ENCODE results near the gene SFRP5. TPM values are rescaled to one million over a fixed set of nuclear protein-coding genes. Genes with fewer than 3 reads are reported as not detected.

The SFRP5 gene
- total RNA-seq, 1 donor from 2014 or later = 0.16 TPM

- DNase-seq (ENCODE audit: low read depth) = no peak
- no peaks in the 10 kb centered on the region for H3K36me3 ChIP-seq (ENCODE audit: insufficient read depth, low read length)
- peaks cover 2% of the 10 kb centered on the region for H3K4me1 ChIP-seq (ENCODE audit: insufficient read depth, low read length)
- H3K4me2 ChIP-seq (ENCODE audit: low read length) = no peak overlapping the region
- no peak overlapping the region for H3K27ac ChIP-seq (ENCODE audit: low read depth, low read length)
- H2AFZ ChIP-seq (ENCODE audit: low read depth, low read length) = no peak overlapping the region
- Mint-ChIP-seq H3K4me3 (ENCODE audit: unreplicated experiment) (no peak overlapping the region), H3K27ac (ENCODE audit: unreplicated experiment) (no peak overlapping the region), H3K9me3 (ENCODE audit: unreplicated experiment) (no peaks in the 10 kb centered on the region), H3K27me3 (ENCODE audit: low read depth, unreplicated experiment) (peaks cover 18% of the 10 kb centered on the region), H3K4me1 (ENCODE audit: low read depth, unreplicated experiment) (peaks cover 3% of the 10 kb centered on the region), H3K36me3 (ENCODE audit: low read depth, unreplicated experiment) (peaks cover 3% of the 10 kb centered on the region)
- no peak overlapping the region for H3K9ac ChIP-seq (ENCODE audit: low read length)
- TF ChIP-seq EZH2 (IDR thresholded peaks at IDR 0.05; ENCODE audit: insufficient read depth, low read length) (no peak), CTCF (IDR thresholded peaks at IDR 0.05; ENCODE audit: insufficient read depth, low read depth, low read length) (no peak)
- H4K20me1 ChIP-seq (ENCODE audit: insufficient read depth, low read length) = no peaks in the 10 kb centered on the region
- H3K4me3 ChIP-seq (ENCODE audit: insufficient read depth, low read depth, low read length) = no peak overlapping the region
- no peaks in the 10 kb centered on the region for H3K9me3 ChIP-seq (ENCODE audit: insufficient read depth, low read depth, low read length)
- peaks cover 7% of the 10 kb centered on the region for H3K27me3 ChIP-seq (ENCODE audit: insufficient read depth, low read length)
- H3K79me2 ChIP-seq (ENCODE audit: insufficient read depth, low read length) = no peaks in the 10 kb centered on the region
- FAIRE-seq = no peak
These were observed 13.9 kb upstream of the SFRP5 start for GRCh38 chr10:97785731-97786130.

- Histone ChIP-seq H3K27ac (ENCODE audit: low read depth, low read length) (no peak overlapping the region), H3K27me3 (ENCODE audit: insufficient read depth, low read length) (peaks cover 7% of the 10 kb centered on the region), H3K4me1 (ENCODE audit: insufficient read depth, low read length) (peaks cover 2% of the 10 kb centered on the region), H4K20me1 (ENCODE audit: insufficient read depth, low read length) (no peaks in the 10 kb centered on the region), H3K4me3 (ENCODE audit: insufficient read depth, low read depth, low read length) (no peak overlapping the region), H3K79me2 (ENCODE audit: insufficient read depth, low read length) (no peaks in the 10 kb centered on the region), H3K4me2 (ENCODE audit: low read length) (no peak overlapping the region), H3K9me3 (ENCODE audit: insufficient read depth, low read depth, low read length) (no peaks in the 10 kb centered on the region), H3K9ac (ENCODE audit: low read length) (no peak overlapping the region), H3K36me3 (ENCODE audit: insufficient read depth, low read length) (no peaks in the 10 kb centered on the region), H2AFZ (ENCODE audit: low read depth, low read length) (no peak overlapping the region)
- H3K4me1 Mint-ChIP-seq (ENCODE audit: low read depth, unreplicated experiment) = peaks cover 3% of the 10 kb centered on the region
- H3K27me3 Mint-ChIP-seq (ENCODE audit: low read depth, unreplicated experiment) = peaks cover 20% of the 10 kb centered on the region
- TF ChIP-seq CTCF (IDR thresholded peaks at IDR 0.05; ENCODE audit: insufficient read depth, low read depth, low read length) = no peak
- TF ChIP-seq EZH2 (IDR thresholded peaks at IDR 0.05; ENCODE audit: insufficient read depth, low read length) = no peak
- H3K9me3 Mint-ChIP-seq (ENCODE audit: unreplicated experiment) = no peaks in the 10 kb centered on the region
- DNase-seq (ENCODE audit: low read depth) (no peak), FAIRE-seq (no peak)
- H3K4me3 Mint-ChIP-seq (ENCODE audit: unreplicated experiment) = no peak overlapping the region
- no peak overlapping the region for H3K27ac Mint-ChIP-seq (ENCODE audit: unreplicated experiment)
- peaks cover 3% of the 10 kb centered on the region for H3K36me3 Mint-ChIP-seq (ENCODE audit: low read depth, unreplicated experiment)
These were observed 13.4 kb upstream of the SFRP5 start for GRCh38 chr10:97785231-97785630.

- H3K79me2 ChIP-seq (ENCODE audit: insufficient read depth, low read length) = no peaks in the 10 kb centered on the region
- H4K20me1 ChIP-seq (ENCODE audit: insufficient read depth, low read length) = no peaks in the 10 kb centered on the region
- no peak overlapping the region for H3K4me2 ChIP-seq (ENCODE audit: low read length)
- Mint-ChIP-seq H3K4me1 (ENCODE audit: low read depth, unreplicated experiment) (peaks cover 3% of the 10 kb centered on the region), H3K4me3 (ENCODE audit: unreplicated experiment) (no peak overlapping the region), H3K27me3 (ENCODE audit: low read depth, unreplicated experiment) (peaks cover 20% of the 10 kb centered on the region), H3K9me3 (ENCODE audit: unreplicated experiment) (no peaks in the 10 kb centered on the region), H3K27ac (ENCODE audit: unreplicated experiment) (no peak overlapping the region), H3K36me3 (ENCODE audit: low read depth, unreplicated experiment) (no peaks in the 10 kb centered on the region)
- H3K9me3 ChIP-seq (ENCODE audit: insufficient read depth, low read depth, low read length) = no peaks in the 10 kb centered on the region
- peaks cover 2% of the 10 kb centered on the region for H3K4me1 ChIP-seq (ENCODE audit: insufficient read depth, low read length)
- no peak overlapping the region for H3K9ac ChIP-seq (ENCODE audit: low read length)
- no peak overlapping the region for H2AFZ ChIP-seq (ENCODE audit: low read depth, low read length)
- no peak for TF ChIP-seq CTCF (IDR thresholded peaks at IDR 0.05; ENCODE audit: insufficient read depth, low read depth, low read length)
- TF ChIP-seq EZH2 (IDR thresholded peaks at IDR 0.05; ENCODE audit: insufficient read depth, low read length) = no peak
- no peak overlapping the region for H3K4me3 ChIP-seq (ENCODE audit: insufficient read depth, low read depth, low read length)
- H3K27me3 ChIP-seq (ENCODE audit: insufficient read depth, low read length) = peaks cover 10% of the 10 kb centered on the region
- no peak overlapping the region for H3K27ac ChIP-seq (ENCODE audit: low read depth, low read length)
- FAIRE-seq (no peak), DNase-seq (ENCODE audit: low read depth) (no peak)
- H3K36me3 ChIP-seq (ENCODE audit: insufficient read depth, low read length) = no peaks in the 10 kb centered on the region
These were observed 12.5 kb upstream of the SFRP5 start for GRCh38 chr10:97784200-97784810.

Data from astrocyte (in vitro differentiated cells and primary cell).